Peyer's patch (tissue), 4 donors: ENCODE measurements around the gene F2RL3.

Experiments used
- POLR2A ChIP-seq, 2 donors: fragments of 450-650 bp; IDR thresholded peaks; one replicate each; pipeline ENCODE4 v1.5.1; 2017; ENCODE audit warnings: antibody characterized with exemption in 2 of 2, mild to moderate bottlenecking in 2 of 2, moderate library complexity in 2 of 2
- TF ChIP-seq, protein P1 (sequence below), 6 experiments: fragments of 450-650 bp in 4 of 6; fragments of 200-600 bp in 2 of 6; sonication (generic) in 1 of 6; IDR thresholded peaks; one replicate each; pipeline ENCODE4 v1.5.1; 2017 to 2019; ENCODE audit warnings: antibody characterized with exemption in 6 of 6, mild to moderate bottlenecking in 3 of 6, moderate library complexity in 1 of 6

GRCh38 chr19:16922949-16923348 is 34.1 kb downstream of the F2RL3 start:
- TF ChIP-seq, protein P1, sequence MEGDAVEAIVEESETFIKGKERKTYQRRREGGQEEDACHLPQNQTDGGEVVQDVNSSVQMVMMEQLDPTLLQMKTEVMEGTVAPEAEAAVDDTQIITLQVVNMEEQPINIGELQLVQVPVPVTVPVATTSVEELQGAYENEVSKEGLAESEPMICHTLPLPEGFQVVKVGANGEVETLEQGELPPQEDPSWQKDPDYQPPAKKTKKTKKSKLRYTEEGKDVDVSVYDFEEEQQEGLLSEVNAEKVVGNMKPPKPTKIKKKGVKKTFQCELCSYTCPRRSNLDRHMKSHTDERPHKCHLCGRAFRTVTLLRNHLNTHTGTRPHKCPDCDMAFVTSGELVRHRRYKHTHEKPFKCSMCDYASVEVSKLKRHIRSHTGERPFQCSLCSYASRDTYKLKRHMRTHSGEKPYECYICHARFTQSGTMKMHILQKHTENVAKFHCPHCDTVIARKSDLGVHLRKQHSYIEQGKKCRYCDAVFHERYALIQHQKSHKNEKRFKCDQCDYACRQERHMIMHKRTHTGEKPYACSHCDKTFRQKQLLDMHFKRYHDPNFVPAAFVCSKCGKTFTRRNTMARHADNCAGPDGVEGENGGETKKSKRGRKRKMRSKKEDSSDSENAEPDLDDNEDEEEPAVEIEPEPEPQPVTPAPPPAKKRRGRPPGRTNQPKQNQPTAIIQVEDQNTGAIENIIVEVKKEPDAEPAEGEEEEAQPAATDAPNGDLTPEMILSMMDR (IDR thresholded peaks at IDR 0.05) = no peak
- TF ChIP-seq POLR2A (IDR thresholded peaks at IDR 0.05) = no peak
